Liver (tissue), 9 donors: ENCODE data around the gene KLK1. TPM values are rescaled to one million over a fixed set of nuclear protein-coding genes. Genes with fewer than 3 reads are reported as not detected.
"Not testable (repeated sequence)": the region's sequence is repeated elsewhere in the genome, so short reads cannot be mapped to it uniquely, and the experiment has no call there.

Experiments used
- DNase-seq: peaks from one replicate; pipeline ENCODE4 v3.0.0-alpha.2; 2017; ENCODE audit warnings: low spot score
- H3K27ac ChIP-seq, 2 donors: one replicate each; pipeline ENCODE4 v1.7.0; 2013; ENCODE audit warnings: inconsistent platforms in 2 of 2, low read length in 2 of 2, control low read depth in 1 of 2, low read depth in 1 of 2, mild to moderate bottlenecking in 1 of 2
- H3K27me3 ChIP-seq, 4 donors: one replicate each; pipeline versions ENCODE4 v1.6.1 to v1.7.0; 2013; ENCODE audit warnings: low read length in 3 of 4, inconsistent platforms in 1 of 4, mild to moderate bottlenecking in 1 of 4, moderate library complexity in 1 of 4; ENCODE audit not compliant: control insufficient read depth in 4 of 4, insufficient read depth in 4 of 4
- H3K36me3 ChIP-seq, 4 donors: one replicate each; pipeline versions ENCODE4 v1.6.1 to v1.7.0; 2013; ENCODE audit warnings: low read length in 3 of 4, mild to moderate bottlenecking in 3 of 4, low read depth in 1 of 4, moderate library complexity in 1 of 4; ENCODE audit not compliant: control insufficient read depth in 4 of 4, insufficient read depth in 3 of 4
- H3K4me1 ChIP-seq, 4 donors: one replicate each; pipeline versions ENCODE4 v1.6.1 to v1.7.0; 2013; ENCODE audit warnings: low read length in 3 of 4, mild to moderate bottlenecking in 3 of 4, moderate library complexity in 1 of 4; ENCODE audit not compliant: control insufficient read depth in 4 of 4, insufficient read depth in 4 of 4
- H3K4me3 ChIP-seq, 3 donors: one replicate each; pipeline versions ENCODE4 v1.6.1 to v1.7.0; 2013; ENCODE audit warnings: low read length in 3 of 3, control low read depth in 1 of 3, low read depth in 1 of 3, mild to moderate bottlenecking in 1 of 3
- H3K9ac ChIP-seq, 2 donors: one replicate each; pipeline ENCODE4 v1.7.0; 2013; ENCODE audit warnings: low read length in 2 of 2, mild to moderate bottlenecking in 2 of 2, moderate library complexity in 2 of 2, control low read depth in 1 of 2, low read depth in 1 of 2
- H3K9me3 ChIP-seq, 4 donors: one replicate each; pipeline versions ENCODE4 v1.6.1 to v1.7.0; 2013; ENCODE audit warnings: low read length in 3 of 4; ENCODE audit not compliant: control insufficient read depth in 4 of 4
- CTCF ChIP-seq: fragments of 150-350 bp; IDR thresholded peaks from 2 replicates; pipeline ENCODE4 v1.5.1; 2017; ENCODE audit warnings: improper control_type of control experiment, low read depth, low read length; ENCODE audit not compliant: missing input control
- HNF4A ChIP-seq, 2 donors: conservative IDR thresholded peaks; 2 replicates each; pipeline ENCODE4 v1.6.1; 2016; ENCODE audit warnings: antibody characterized with exemption in 2 of 2, mild to moderate bottlenecking in 2 of 2
- HNF4G ChIP-seq: IDR thresholded peaks from 2 replicates; pipeline ENCODE4 v1.6.1; 2016; ENCODE audit warnings: antibody characterized with exemption
- JUND ChIP-seq, 2 donors: IDR thresholded peaks; 2 replicates each; pipeline ENCODE4 v1.6.1; 2016; ENCODE audit warnings: antibody characterized with exemption in 2 of 2
- MAX ChIP-seq: IDR thresholded peaks from 2 replicates; pipeline ENCODE4 v1.6.1; 2016; ENCODE audit warnings: antibody characterized with exemption
- NR2F2 ChIP-seq: IDR thresholded peaks from 2 replicates; pipeline ENCODE4 v1.6.1; 2016; ENCODE audit warnings: antibody characterized with exemption
- RAD21 ChIP-seq, 2 donors: IDR thresholded peaks; 2 replicates each; pipeline ENCODE4 v1.6.1; 2016; ENCODE audit warnings: antibody characterized with exemption in 2 of 2, mild to moderate bottlenecking in 2 of 2
- REST ChIP-seq: IDR thresholded peaks from 2 replicates; pipeline ENCODE4 v1.6.1; 2016; ENCODE audit warnings: antibody characterized with exemption, mild to moderate bottlenecking
- SP1 ChIP-seq: IDR thresholded peaks from 2 replicates; pipeline ENCODE4 v1.6.1; 2018; ENCODE audit warnings: antibody characterized with exemption, mild to moderate bottlenecking
- YY1 ChIP-seq: IDR thresholded peaks from 2 replicates; pipeline ENCODE4 v1.6.1; 2016; ENCODE audit warnings: antibody characterized with exemption, mild to moderate bottlenecking
- WGBS: extraction: QIAGEN DNeasy Blood & Tissue Kit; methylation state at CpG from one replicate; pipeline ENCODE4 v1.1.7; 2013; 5-methylcytosine and 5-hydroxymethylcytosine counted together
- polyA plus RNA-seq, 2 donors: library from polyadenylated mRNA; stranded (reverse) in 1 of 2; unstranded in 1 of 2; fragments of 200-250 nt in 1 of 2; fragments of >200 nt in 1 of 2; fragmentation: Nextera tagmentation in 1 of 2; extraction: Ambion mirVana in 1 of 2; gene quantifications; one replicate each; pipeline versions ENCODE4 v1.2.1 to v1.2.3, GENCODE V29; 2013 to 2015
- total RNA-seq, 2 donors: library from RNA; depleted of rRNA; stranded (reverse); fragments of >200 nt; gene quantifications; one replicate each; pipeline ENCODE4 v1.2.3, GENCODE V29; 2014
- TF ChIP-seq, protein P1 (sequence below): IDR thresholded peaks from 2 replicates; pipeline ENCODE4 v1.6.1; 2016; ENCODE audit warnings: antibody characterized with exemption
- donor health status: healthy.
- donor health status: healthy.
- donor health status: healthy.
- donor health status: healthy.
- donor health status: healthy.

Gene KLK1
- total and polyA plus RNA-seq, 4 donors = not detected

DNA sequence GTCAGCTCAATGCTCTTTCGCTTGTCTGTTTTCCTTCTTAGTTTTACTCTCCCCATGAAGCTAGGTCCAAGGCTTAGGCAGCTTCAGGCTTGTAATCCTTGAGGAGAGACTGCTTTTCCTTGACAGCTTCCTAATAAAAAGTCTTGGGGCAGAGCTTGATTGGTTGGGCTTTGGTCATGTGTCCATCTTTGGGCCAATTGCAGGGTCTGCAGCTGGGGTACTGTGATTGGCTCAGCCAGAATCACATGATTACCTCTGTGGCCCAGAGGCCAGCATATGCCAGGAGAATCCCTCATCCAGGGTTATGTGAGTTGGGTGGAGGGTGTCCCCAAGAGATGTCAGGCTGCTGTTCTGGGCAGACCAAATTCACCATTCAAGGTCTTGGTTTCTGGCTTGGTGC lies 8.1 kb downstream of the KLK1 start:
- H3K9ac ChIP-seq = no peak overlapping the region
- no peak for TF ChIP-seq YY1
- TF ChIP-seq HNF4A (conservative IDR thresholded peaks at IDR 0.05) = no peak
- no peak for TF ChIP-seq HNF4G
- no peaks in the 10 kb centered on the region for H3K36me3 ChIP-seq
- H3K4me3 ChIP-seq = no peak overlapping the region
- peaks cover 0 to 18% (median 13%) of the 10 kb centered on the region in 4 donors for H3K27me3 ChIP-seq
- no peak overlapping the region for H3K27ac ChIP-seq
- no peaks in the 10 kb centered on the region for H3K9me3 ChIP-seq
- 90% methylated on average over 1 of the region's 1 CpG for WGBS
- no peak for DNase-seq
- H3K4me1 ChIP-seq = no peaks in the 10 kb centered on the region

- H3K27ac ChIP-seq = no peak overlapping the region
- H3K4me1 ChIP-seq = no peaks in the 10 kb centered on the region
- TF ChIP-seq, protein P1, sequence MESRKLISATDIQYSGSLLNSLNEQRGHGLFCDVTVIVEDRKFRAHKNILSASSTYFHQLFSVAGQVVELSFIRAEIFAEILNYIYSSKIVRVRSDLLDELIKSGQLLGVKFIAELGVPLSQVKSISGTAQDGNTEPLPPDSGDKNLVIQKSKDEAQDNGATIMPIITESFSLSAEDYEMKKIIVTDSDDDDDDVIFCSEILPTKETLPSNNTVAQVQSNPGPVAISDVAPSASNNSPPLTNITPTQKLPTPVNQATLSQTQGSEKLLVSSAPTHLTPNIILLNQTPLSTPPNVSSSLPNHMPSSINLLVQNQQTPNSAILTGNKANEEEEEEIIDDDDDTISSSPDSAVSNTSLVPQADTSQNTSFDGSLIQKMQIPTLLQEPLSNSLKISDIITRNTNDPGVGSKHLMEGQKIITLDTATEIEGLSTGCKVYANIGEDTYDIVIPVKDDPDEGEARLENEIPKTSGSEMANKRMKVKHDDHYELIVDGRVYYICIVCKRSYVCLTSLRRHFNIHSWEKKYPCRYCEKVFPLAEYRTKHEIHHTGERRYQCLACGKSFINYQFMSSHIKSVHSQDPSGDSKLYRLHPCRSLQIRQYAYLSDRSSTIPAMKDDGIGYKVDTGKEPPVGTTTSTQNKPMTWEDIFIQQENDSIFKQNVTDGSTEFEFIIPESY = no peak
- TF ChIP-seq SP1 (no peak), CTCF (no peak), REST (no peak), MAX (no peak), NR2F2 (no peak)
- H3K9ac ChIP-seq = no peak overlapping the region
- H3K27me3 ChIP-seq = peaks cover 0 to 18% (median 12%) of the 10 kb centered on the region in 4 donors
- H3K4me3 ChIP-seq = no peak overlapping the region
- no peaks in the 10 kb centered on the region for H3K9me3 ChIP-seq
- WGBS = 80% methylated on average over 5 of the region's 5 CpGs
- DNase-seq = no peak
- H3K36me3 ChIP-seq = no peaks in the 10 kb centered on the region
These were observed 8.7 kb downstream of the KLK1 start for GRCh38 chr19:50814883-50815282.

GRCh38 chr19:50812474-50812873 lies 11.1 kb downstream of the KLK1 start:
- no peak for TF ChIP-seq RAD21 (IDR thresholded peaks at IDR 0.05)
- TF ChIP-seq SP1 = no peak
- no peak for TF ChIP-seq JUND (IDR thresholded peaks at IDR 0.05)
- Histone ChIP-seq H3K27me3 (peaks cover 0 to 5% (median 2%) of the 10 kb centered on the region in 4 donors), H3K9ac (no peak overlapping the region), H3K4me3 (no peak overlapping the region), H3K36me3 (no peaks in the 10 kb centered on the region), H3K4me1 (no peaks in the 10 kb centered on the region), H3K27ac (no peak overlapping the region), H3K9me3 (no peaks in the 10 kb centered on the region)
- 62% methylated on average over 3 of the region's 3 CpGs for WGBS
- DNase-seq = no peak

DNA sequence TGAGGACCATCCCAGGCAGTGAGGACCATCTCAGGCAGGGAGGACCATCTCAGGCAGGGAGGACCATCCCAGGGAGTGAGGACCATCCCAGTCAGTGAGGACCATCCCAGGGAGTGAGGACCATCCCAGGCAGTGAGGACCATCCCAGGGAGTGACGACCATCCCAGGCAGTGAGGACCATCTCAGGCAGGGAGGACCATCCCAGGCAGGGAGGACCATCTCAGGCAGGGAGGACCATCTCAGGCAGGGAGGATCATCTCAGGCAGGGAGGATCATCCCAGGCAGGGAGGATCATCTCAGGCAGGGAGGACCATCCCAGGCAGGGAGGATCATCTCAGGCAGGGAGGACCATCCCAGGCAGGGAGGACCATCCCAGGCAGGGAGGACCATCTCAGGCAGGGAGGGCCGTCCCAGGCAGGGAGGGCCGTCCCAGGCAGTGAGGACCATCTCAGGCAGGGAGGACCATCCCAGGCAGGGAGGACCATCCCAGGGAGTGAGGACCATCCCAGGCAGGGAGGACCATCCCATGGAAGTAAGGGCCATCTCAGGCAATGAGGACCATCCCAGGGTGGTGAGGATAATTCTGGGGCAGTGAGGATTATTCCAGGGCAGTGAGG lies 11.9 kb downstream of the KLK1 start:
- H3K36me3 ChIP-seq, H3K27ac ChIP-seq, H3K4me3 ChIP-seq, DNase-seq, H3K9me3 ChIP-seq, H3K4me1 ChIP-seq, H3K9ac ChIP-seq, H3K27me3 ChIP-seq: not testable (repeated sequence)
- WGBS = 77% methylated on average over 3 of the region's 3 CpGs
